SK-N-SH treated with all-trans-retinoic acid at 6 μM for 48 hours (cell line): ENCODE data around the gene ABCD3.

Source experiments
- ATAC-seq: fragments of 200-7000 bp; cut with Tn5 transposase; 3 replicates; pipeline ENCODE4 v1.9.1; 2020; ENCODE audit warnings: mild to moderate bottlenecking, moderate library complexity
- ARNTL ChIP-seq: fragments of 450-650 bp; formaldehyde crosslinking; IDR thresholded peaks from 2 replicates; pipeline ENCODE4 v1.5.0; 2020; ENCODE audit warnings: low read depth, mild to moderate bottlenecking, moderate library complexity, borderline replicate concordance
- BACH2 ChIP-seq: fragments of 250-450 bp; sonication (Bioruptor Pico); IDR thresholded peaks from 2 replicates; pipeline ENCODE4 v1.9.0; 2021; ENCODE audit warnings: mild to moderate bottlenecking, borderline replicate concordance
- CSDC2 ChIP-seq: fragments of 250-450 bp; sonication (Bioruptor Pico); IDR thresholded peaks from 2 replicates; pipeline ENCODE4 v1.5.0; 2020; ENCODE audit warnings: mild to moderate bottlenecking, moderate library complexity
- CSRNP3 ChIP-seq: fragments of 250-450 bp; sonication (Bioruptor Pico); IDR thresholded peaks from 2 replicates; pipeline ENCODE4 v1.5.1; 2021; ENCODE audit warnings: mild to moderate bottlenecking, moderate library complexity
- ESRRG ChIP-seq: fragments of 250-450 bp; sonication (Bioruptor Pico); IDR thresholded peaks from 2 replicates; pipeline ENCODE4 v1.6.1; 2021; ENCODE audit warnings: mild to moderate bottlenecking
- ISL1 ChIP-seq: fragments of 250-450 bp; sonication (Bioruptor Pico); IDR thresholded peaks from 2 replicates; pipeline ENCODE4 v2.1.2; 2022; ENCODE audit warnings: mild to moderate bottlenecking, moderate library complexity
- OSR1 ChIP-seq: fragments of 250-450 bp; sonication (Bioruptor Pico); IDR thresholded peaks from 2 replicates; pipeline ENCODE4 v1.8.0; 2022; ENCODE audit warnings: moderate library complexity, mild to moderate bottlenecking, inconsistent platforms
- PATZ1 ChIP-seq: fragments of 250-450 bp; sonication (Bioruptor Pico); IDR thresholded peaks from 2 replicates; pipeline ENCODE4 v1.8.0; 2020; ENCODE audit warnings: mild to moderate bottlenecking, moderate library complexity, borderline replicate concordance
- RARB ChIP-seq: fragments of 250-450 bp; sonication (Bioruptor Pico); IDR thresholded peaks from 2 replicates; pipeline ENCODE4 v1.8.0; 2021; ENCODE audit warnings: mild to moderate bottlenecking, moderate library complexity
- SNAI2 ChIP-seq: fragments of 250-450 bp; sonication (Bioruptor Pico); IDR thresholded peaks from 2 replicates; pipeline ENCODE4 v1.5.0; 2020; ENCODE audit warnings: mild to moderate bottlenecking, moderate library complexity
- TCF4 ChIP-seq: fragments of 250-450 bp; sonication (Bioruptor Pico); IDR thresholded peaks from 2 replicates; pipeline ENCODE4 v1.8.0; 2021; ENCODE audit warnings: mild to moderate bottlenecking, moderate library complexity, borderline replicate concordance
- TOX ChIP-seq: fragments of 250-450 bp; sonication (Bioruptor Pico); IDR thresholded peaks from 2 replicates; pipeline ENCODE4 v1.8.0; 2021; ENCODE audit warnings: mild to moderate bottlenecking, moderate library complexity, borderline replicate concordance
- ZC3H10 ChIP-seq: fragments of 250-450 bp; sonication (Bioruptor Pico); IDR thresholded peaks from 2 replicates; pipeline ENCODE4 v1.5.1; 2021; ENCODE audit warnings: mild to moderate bottlenecking, moderate library complexity
- ZFP3 ChIP-seq: fragments of 250-450 bp; sonication (Bioruptor Pico); IDR thresholded peaks from 2 replicates; pipeline ENCODE4 v1.5.0; 2020; ENCODE audit warnings: mild to moderate bottlenecking, moderate library complexity
- ZFP30 ChIP-seq: fragments of 450-650 bp; formaldehyde crosslinking; IDR thresholded peaks from 2 replicates; pipeline ENCODE4 v1.5.0; 2022; ENCODE audit warnings: mild to moderate bottlenecking, moderate library complexity
- ZNF70 ChIP-seq: fragments of 450-650 bp; formaldehyde crosslinking; IDR thresholded peaks from 2 replicates; pipeline ENCODE4 v1.5.0; 2020; ENCODE audit warnings: mild to moderate bottlenecking, moderate library complexity
- ZNF8 ChIP-seq: fragments of 450-650 bp; formaldehyde crosslinking; IDR thresholded peaks from 2 replicates; pipeline ENCODE4 v1.5.0; 2020; ENCODE audit warnings: mild to moderate bottlenecking, moderate library complexity
- TF ChIP-seq, protein P1 (sequence below): fragments of 250-450 bp; sonication (Bioruptor Pico); IDR thresholded peaks from 2 replicates; pipeline ENCODE4 v1.5.0; 2020; ENCODE audit warnings: mild to moderate bottlenecking, moderate library complexity
- TF ChIP-seq, protein P2 (sequence below): fragments of 250-450 bp; sonication (Bioruptor Pico); IDR thresholded peaks from 2 replicates; pipeline ENCODE4 v1.8.0; 2021; ENCODE audit warnings: low read depth, mild to moderate bottlenecking, moderate library complexity, borderline replicate concordance
- TF ChIP-seq, protein P3 (sequence below): fragments of 250-450 bp; sonication (Bioruptor Pico); IDR thresholded peaks from 2 replicates; pipeline ENCODE4 v1.5.1; 2020; ENCODE audit warnings: low read depth, mild to moderate bottlenecking, moderate library complexity

Gene ABCD3

DNA sequence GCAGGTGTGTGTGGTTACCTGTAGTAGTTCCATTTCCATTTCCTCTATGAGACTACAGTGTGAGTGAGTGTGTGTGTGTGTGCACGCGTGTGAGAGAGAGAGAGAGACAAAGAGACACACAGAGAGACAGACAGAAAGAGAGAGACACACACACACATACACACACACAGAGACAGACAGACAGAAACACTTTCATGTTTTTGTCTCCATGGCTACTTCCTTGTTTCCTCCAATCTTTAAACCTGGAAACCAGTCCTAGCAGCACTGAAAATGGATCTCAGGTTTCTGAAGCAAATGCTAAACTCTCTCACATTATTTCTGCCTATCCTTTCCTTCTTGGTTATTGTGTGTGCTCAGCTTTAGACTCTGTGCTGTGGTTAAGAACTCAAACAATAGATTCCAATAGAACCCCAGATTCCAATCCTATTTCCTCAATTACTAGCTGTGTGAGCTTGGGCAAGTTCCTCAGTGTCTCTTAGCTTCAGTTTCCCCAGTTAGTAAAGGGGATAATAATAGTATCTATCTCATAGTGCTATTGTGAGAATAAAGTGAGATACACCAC is 22.4 kb upstream of the ABCD3 start:
- TF ChIP-seq, protein P1, sequence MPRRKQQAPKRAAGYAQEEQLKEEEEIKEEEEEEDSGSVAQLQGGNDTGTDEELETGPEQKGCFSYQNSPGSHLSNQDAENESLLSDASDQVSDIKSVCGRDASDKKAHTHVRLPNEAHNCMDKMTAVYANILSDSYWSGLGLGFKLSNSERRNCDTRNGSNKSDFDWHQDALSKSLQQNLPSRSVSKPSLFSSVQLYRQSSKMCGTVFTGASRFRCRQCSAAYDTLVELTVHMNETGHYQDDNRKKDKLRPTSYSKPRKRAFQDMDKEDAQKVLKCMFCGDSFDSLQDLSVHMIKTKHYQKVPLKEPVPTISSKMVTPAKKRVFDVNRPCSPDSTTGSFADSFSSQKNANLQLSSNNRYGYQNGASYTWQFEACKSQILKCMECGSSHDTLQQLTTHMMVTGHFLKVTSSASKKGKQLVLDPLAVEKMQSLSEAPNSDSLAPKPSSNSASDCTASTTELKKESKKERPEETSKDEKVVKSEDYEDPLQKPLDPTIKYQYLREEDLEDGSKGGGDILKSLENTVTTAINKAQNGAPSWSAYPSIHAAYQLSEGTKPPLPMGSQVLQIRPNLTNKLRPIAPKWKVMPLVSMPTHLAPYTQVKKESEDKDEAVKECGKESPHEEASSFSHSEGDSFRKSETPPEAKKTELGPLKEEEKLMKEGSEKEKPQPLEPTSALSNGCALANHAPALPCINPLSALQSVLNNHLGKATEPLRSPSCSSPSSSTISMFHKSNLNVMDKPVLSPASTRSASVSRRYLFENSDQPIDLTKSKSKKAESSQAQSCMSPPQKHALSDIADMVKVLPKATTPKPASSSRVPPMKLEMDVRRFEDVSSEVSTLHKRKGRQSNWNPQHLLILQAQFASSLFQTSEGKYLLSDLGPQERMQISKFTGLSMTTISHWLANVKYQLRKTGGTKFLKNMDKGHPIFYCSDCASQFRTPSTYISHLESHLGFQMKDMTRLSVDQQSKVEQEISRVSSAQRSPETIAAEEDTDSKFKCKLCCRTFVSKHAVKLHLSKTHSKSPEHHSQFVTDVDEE (CRISPR knock-in tag), result no peak
- TF ChIP-seq, protein P2, sequence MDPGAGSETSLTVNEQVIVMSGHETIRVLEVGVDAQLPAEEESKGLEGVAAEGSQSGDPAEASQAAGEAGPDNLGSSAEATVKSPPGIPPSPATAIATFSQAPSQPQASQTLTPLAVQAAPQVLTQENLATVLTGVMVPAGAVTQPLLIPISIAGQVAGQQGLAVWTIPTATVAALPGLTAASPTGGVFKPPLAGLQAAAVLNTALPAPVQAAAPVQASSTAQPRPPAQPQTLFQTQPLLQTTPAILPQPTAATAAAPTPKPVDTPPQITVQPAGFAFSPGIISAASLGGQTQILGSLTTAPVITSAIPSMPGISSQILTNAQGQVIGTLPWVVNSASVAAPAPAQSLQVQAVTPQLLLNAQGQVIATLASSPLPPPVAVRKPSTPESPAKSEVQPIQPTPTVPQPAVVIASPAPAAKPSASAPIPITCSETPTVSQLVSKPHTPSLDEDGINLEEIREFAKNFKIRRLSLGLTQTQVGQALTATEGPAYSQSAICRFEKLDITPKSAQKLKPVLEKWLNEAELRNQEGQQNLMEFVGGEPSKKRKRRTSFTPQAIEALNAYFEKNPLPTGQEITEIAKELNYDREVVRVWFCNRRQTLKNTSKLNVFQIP (CRISPR knock-in tag), result no peak
- TF ChIP-seq ARNTL (CRISPR knock-in tag), result no peak
- TF ChIP-seq TCF4 (CRISPR knock-in tag), result no peak
- no peak for TF ChIP-seq ZNF70 (CRISPR knock-in tag)
- no peak for TF ChIP-seq OSR1 (CRISPR knock-in tag)
- TF ChIP-seq ZFP3 (CRISPR knock-in tag), result no peak
- no peak for TF ChIP-seq ZC3H10 (CRISPR knock-in tag)
- TF ChIP-seq RARB (CRISPR knock-in tag), result no peak
- no peak for TF ChIP-seq ISL1 (CRISPR knock-in tag)
- TF ChIP-seq, protein P3, sequence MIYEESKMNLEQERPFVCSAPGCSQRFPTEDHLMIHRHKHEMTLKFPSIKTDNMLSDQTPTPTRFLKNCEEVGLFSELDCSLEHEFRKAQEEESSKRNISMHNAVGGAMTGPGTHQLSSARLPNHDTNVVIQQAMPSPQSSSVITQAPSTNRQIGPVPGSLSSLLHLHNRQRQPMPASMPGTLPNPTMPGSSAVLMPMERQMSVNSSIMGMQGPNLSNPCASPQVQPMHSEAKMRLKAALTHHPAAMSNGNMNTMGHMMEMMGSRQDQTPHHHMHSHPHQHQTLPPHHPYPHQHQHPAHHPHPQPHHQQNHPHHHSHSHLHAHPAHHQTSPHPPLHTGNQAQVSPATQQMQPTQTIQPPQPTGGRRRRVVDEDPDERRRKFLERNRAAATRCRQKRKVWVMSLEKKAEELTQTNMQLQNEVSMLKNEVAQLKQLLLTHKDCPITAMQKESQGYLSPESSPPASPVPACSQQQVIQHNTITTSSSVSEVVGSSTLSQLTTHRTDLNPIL (CRISPR knock-in tag), result no peak
- TF ChIP-seq PATZ1 (CRISPR knock-in tag), result no peak
- TF ChIP-seq CSDC2 (CRISPR knock-in tag), result no peak
- no peak for TF ChIP-seq CSRNP3 (CRISPR knock-in tag)
- TF ChIP-seq ESRRG, result no peak
- TF ChIP-seq SNAI2 (CRISPR knock-in tag), result no peak

DNA sequence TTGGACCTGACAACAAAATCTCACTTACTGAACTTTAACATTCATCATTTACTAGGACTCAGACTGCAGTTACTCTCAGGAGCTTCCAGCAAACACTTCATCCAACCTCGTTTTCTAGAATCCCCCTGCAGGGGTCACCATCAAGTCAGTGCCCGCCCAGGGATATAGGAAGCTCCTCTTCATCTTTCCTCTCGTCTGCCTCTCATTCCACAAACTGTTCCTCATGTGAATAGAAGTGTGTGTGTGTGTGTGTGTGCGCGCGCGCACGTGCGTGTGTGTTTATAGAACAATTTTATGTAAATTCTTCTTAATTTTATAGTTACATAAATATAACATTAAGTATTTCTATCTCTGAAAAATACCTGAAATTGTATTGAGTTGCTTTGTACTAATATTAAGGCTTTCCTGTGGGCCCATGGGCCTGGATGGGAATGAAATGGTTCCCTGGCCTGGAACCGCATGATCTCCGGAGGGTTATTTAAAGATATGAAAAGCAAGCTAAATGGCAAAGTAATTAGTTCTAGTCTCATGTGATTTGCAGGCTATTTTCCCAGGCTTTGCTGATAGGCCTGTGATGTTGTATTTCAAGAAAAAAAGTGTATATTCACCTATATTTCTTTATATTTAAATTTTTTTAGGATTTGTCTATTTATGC is 21.7 kb upstream of the ABCD3 start:
- 0 out of 3 replicates have a peak, but pooled peaks have one; percentile 27 for ATAC-seq
- TF ChIP-seq ZFP30 (CRISPR knock-in tag), result no peak
- TF ChIP-seq ZNF70 (CRISPR knock-in tag), result no peak
- TF ChIP-seq ISL1 (CRISPR knock-in tag), result no peak
- TF ChIP-seq ZFP3 (CRISPR knock-in tag), result no peak
- TF ChIP-seq ZC3H10 (CRISPR knock-in tag), result no peak
- no peak for TF ChIP-seq RARB (CRISPR knock-in tag)
- no peak for TF ChIP-seq TCF4 (CRISPR knock-in tag)
- TF ChIP-seq CSRNP3 (CRISPR knock-in tag), result no peak

More for the DNA sequence above, 22.4 kb upstream of the ABCD3 start:
- ATAC-seq, result no peak

DNA sequence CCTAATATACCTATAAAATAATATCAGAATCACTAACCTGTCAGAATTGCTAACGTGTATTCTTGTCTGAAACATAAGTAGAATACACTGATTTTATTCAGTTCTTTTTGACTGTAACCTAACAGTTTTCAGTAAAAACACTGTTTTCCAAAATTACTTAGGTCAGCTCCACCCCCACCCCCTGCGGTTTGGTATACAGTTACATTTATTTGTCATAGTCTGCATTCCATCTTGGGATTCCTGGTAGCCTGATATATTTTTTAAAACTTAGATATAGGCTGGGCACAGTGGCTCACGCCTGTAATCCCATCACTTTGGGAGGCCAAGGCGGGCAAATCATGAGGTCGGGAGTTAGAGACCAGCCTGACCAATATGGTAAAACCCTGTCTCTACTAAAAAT is 19.8 kb upstream of the ABCD3 start:
- peak; percentile 48; the same call in 1 of the 3 replicates for ATAC-seq
- TF ChIP-seq SNAI2 (CRISPR knock-in tag) (no peak), BACH2 (no peak), ZFP3 (CRISPR knock-in tag) (no peak), ZNF70 (CRISPR knock-in tag) (no peak), TCF4 (CRISPR knock-in tag) (no peak), OSR1 (CRISPR knock-in tag) (no peak), TOX (CRISPR knock-in tag) (no peak), RARB (CRISPR knock-in tag) (no peak), ZNF8 (no peak), CSRNP3 (CRISPR knock-in tag) (no peak)
- TF ChIP-seq, protein P1 (CRISPR knock-in tag), result no peak
